CD4-positive, alpha-beta T cell treated with Interleukin-12 subunit alpha and Interleukin-12 subunit beta, for 1 hour (primary cell): ENCODE measurements around the gene MAPKAPK5.
A peak's percentile ranks its signal among the peaks of the same experiment; 100 is the strongest.
"Not testable (repeated sequence)": the region's sequence is repeated elsewhere in the genome, so short reads cannot be mapped to it uniquely, and the experiment has no call there.

Source experiments
- DNase-seq: peaks from one replicate; pipeline ENCODE4 v3.0.0-alpha.2; 2020

Gene MAPKAPK5

GRCh38 chr12:111841750-111842555 is at the start of gene MAPKAPK5:
TSS of gene MAPKAPK5 (plus strand) at chr12:111842228. CDS start at chr12:111842734, 506 bp downstream.
- DNase-seq, result peak; percentile 97

GRCh38 chr12:111792856-111793235 is 49.2 kb upstream of the MAPKAPK5 start:
- DNase-seq, result no peak

- no peak for DNase-seq
Observed at GRCh38 chr12:111798182-111798581, 43.8 kb upstream of the MAPKAPK5 start.

GRCh38 chr12:111799758-111800157 is 42.3 kb upstream of the MAPKAPK5 start:
- DNase-seq, result no peak

- no peak for DNase-seq
Observed at GRCh38 chr12:111803038-111803626, 38.9 kb upstream of the MAPKAPK5 start.

- no peak for DNase-seq
Observed at GRCh38 chr12:111803851-111804250, 38.2 kb upstream of the MAPKAPK5 start.

GRCh38 chr12:111806304-111806703 is 35.7 kb upstream of the MAPKAPK5 start:
- no peak for DNase-seq

- no peak for DNase-seq
Observed at GRCh38 chr12:111807232-111807631, 34.8 kb upstream of the MAPKAPK5 start.

- DNase-seq, result peak; percentile 69
Observed at GRCh38 chr12:111812881-111813741, 28.9 kb upstream of the MAPKAPK5 start.

GRCh38 chr12:111816065-111816615 is 25.9 kb upstream of the MAPKAPK5 start:
- no peak for DNase-seq

- DNase-seq, result not testable (repeated sequence)
Observed at GRCh38 chr12:111816898-111817297, 25.1 kb upstream of the MAPKAPK5 start.

GRCh38 chr12:111818340-111818739 is 23.7 kb upstream of the MAPKAPK5 start:
- no peak for DNase-seq

- no peak for DNase-seq
Observed at GRCh38 chr12:111819191-111820158, 22.6 kb upstream of the MAPKAPK5 start.

- DNase-seq, result not testable (repeated sequence)
Observed at GRCh38 chr12:111820828-111821227, 21.2 kb upstream of the MAPKAPK5 start.

- DNase-seq, result no peak
Observed at GRCh38 chr12:111822886-111823285, 19.1 kb upstream of the MAPKAPK5 start.

GRCh38 chr12:111823891-111824290 is 18.1 kb upstream of the MAPKAPK5 start:
- DNase-seq, result no peak

- peak; percentile 41 for DNase-seq
Observed at GRCh38 chr12:111824312-111824711, 17.7 kb upstream of the MAPKAPK5 start.

- DNase-seq, result no peak
Observed at GRCh38 chr12:111825509-111825908, 16.5 kb upstream of the MAPKAPK5 start.

GRCh38 chr12:111826316-111826715 is 15.7 kb upstream of the MAPKAPK5 start:
- no peak for DNase-seq

- no peak for DNase-seq
Observed at GRCh38 chr12:111826992-111827391, 15.0 kb upstream of the MAPKAPK5 start.

- no peak for DNase-seq
Observed at GRCh38 chr12:111827907-111828306, 14.1 kb upstream of the MAPKAPK5 start.
